Activated CD8-positive, alpha-beta memory T cell treated with anti-CD3 and anti-CD28 coated beads, Interleukin-2, amount 50 U/mL, for 24 hours (primary cell): ENCODE data around the gene RDH16.
"Not testable (repeated sequence)": the region's sequence is repeated elsewhere in the genome, so short reads cannot be mapped to it uniquely, and the experiment has no call there.

ENCODE experiments used
- DNase-seq: peaks from one replicate; pipeline ENCODE4 v3.0.0-alpha.2; 2020; ENCODE audit errors: extremely low read depth

RDH16 gene

GRCh38 chr12:56921346-56921745, 36.1 kb downstream of the RDH16 start:
- DNase-seq, result no peak

GRCh38 chr12:56918139-56918538, 39.3 kb downstream of the RDH16 start:
- DNase-seq, result not testable (repeated sequence)

- DNase-seq, result no peak
Measured at GRCh38 chr12:56916996-56917333, 40.4 kb downstream of the RDH16 start.

- no peak for DNase-seq
Measured at GRCh38 chr12:56916296-56916995, 41.0 kb downstream of the RDH16 start.

GRCh38 chr12:56914724-56915123, 42.7 kb downstream of the RDH16 start:
- no peak for DNase-seq

- DNase-seq, result no peak
Measured at GRCh38 chr12:56914256-56914655, 43.2 kb downstream of the RDH16 start.

GRCh38 chr12:56909403-56909802, 48.0 kb downstream of the RDH16 start:
- not testable (repeated sequence) for DNase-seq

- no peak for DNase-seq
Measured at GRCh38 chr12:56908136-56908535, 49.3 kb downstream of the RDH16 start.

- no peak for DNase-seq
Measured at GRCh38 chr12:56905852-56906251, 51.6 kb downstream of the RDH16 start.

- DNase-seq, result no peak
Measured at GRCh38 chr12:56903374-56903773, 54.0 kb downstream of the RDH16 start.
